GM12891 (cell line): ENCODE results near the gene RPLP1.

Source experiments
- PAX5 ChIP-seq: IDR thresholded peaks from 2 replicates; pipeline ENCODE4 v1.6.1; 2011; ENCODE audit warnings: low read length, moderate library complexity, mild to moderate bottlenecking; ENCODE audit not compliant: insufficient read depth, severe bottlenecking
- POLR2A ChIP-seq: IDR thresholded peaks from 2 replicates; pipeline ENCODE4 v1.6.1; 2011; ENCODE audit warnings: low read depth, low read length, control low read depth
- POLR2AphosphoS5 ChIP-seq: IDR thresholded peaks from 2 replicates; pipeline ENCODE4 v1.6.1; 2011; ENCODE audit warnings: low read depth, low read length, control low read depth
- POU2F2 ChIP-seq: IDR thresholded peaks from 2 replicates; pipeline ENCODE4 v1.6.1; 2011; ENCODE audit warnings: low read depth, mild to moderate bottlenecking, control low read depth, low read length, moderate library complexity
- SPI1 ChIP-seq: IDR thresholded peaks from 2 replicates; pipeline ENCODE4 v1.6.1; 2011; ENCODE audit warnings: low read depth, low read length, control low read depth
- TAF1 ChIP-seq: IDR thresholded peaks from 2 replicates; pipeline ENCODE4 v1.6.1; 2011; ENCODE audit warnings: low read depth, low read length, control low read depth

DNA sequence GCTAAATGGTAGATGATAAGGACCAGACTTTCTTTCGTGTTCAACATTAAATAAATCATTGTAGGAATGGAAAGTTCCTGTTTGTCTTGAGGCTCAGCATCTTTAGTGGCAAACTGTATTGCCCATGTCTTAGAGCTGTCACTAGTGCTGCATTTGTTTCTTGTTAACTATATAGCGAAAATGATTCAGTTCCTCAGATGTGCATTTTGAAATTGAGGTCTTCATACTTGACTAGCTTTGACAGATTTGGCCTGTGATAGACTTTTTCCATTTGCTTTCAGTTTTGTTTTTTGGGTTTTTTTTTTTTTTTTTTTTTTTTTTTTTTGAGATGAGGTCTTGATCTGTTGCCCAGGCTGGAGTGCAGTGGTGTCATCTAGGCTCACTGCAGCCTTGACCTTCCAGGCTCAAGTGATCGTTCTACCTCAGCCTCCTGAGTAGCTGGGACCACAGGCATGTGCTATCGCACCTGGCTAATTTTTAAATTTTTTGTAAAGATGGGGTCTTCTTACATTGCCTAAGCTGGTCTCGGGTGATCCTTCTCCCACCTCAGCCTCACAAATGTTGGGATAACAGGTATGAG is 9.5 kb upstream of the RPLP1 start:
- TF ChIP-seq POLR2A (no peak), POLR2AphosphoS5 (no peak), TAF1 (no peak), SPI1 (peak; percentile 57), POU2F2 (no peak), PAX5 (no peak)
